H1 (cell line): ENCODE results near the gene ADCY2. TPM values are rescaled to one million over a fixed set of nuclear protein-coding genes. Genes with fewer than 3 reads are reported as not detected.
A peak's percentile ranks its signal among the peaks of the same experiment; 100 is the strongest.

ENCODE experiments used
- CTCF ChIA-PET: fragments of 300-600 bp; sonication (Branson Sonifier 250); formaldehyde crosslinking; loops from one replicate; lab custom pipeline; 2021; ENCODE audit not compliant: partially characterized antibody; lab: Charles Lee
- POLR2A ChIA-PET: fragments of 300-600 bp; sonication (Branson Sonifier 250); formaldehyde crosslinking; loops from one replicate; lab custom pipeline; 2021; ENCODE audit warnings: inconsistent platforms; ENCODE audit not compliant: partially characterized antibody; lab: Charles Lee
- DNase-seq, 2 experiments: peaks; one replicate each; pipeline versions ENCODE4 v3.0.0 to v3.0.0-alpha.2; 2010 to 2022; ENCODE audit warnings: low spot score in 2 of 2, low read depth in 1 of 2, mixed read lengths in 1 of 2
- FAIRE-seq: peaks from 2 replicates; lab custom pipeline; 2011; peaks lifted over from hg19 to GRCh38; lab: Jason Lieb, UNC
- H2AFZ ChIP-seq: 2 replicates; pipeline ENCODE4 v1.8.1; 2012; ENCODE audit warnings: low read length, inconsistent platforms
- H2AK5ac ChIP-seq: 2 replicates; pipeline ENCODE4 v1.6.1; 2013; ENCODE audit warnings: low read depth, low read length
- H2BK120ac ChIP-seq: replicated peaks from 2 replicates; pipeline ENCODE3; 2013; ENCODE audit warnings: low read depth, low read length, inconsistent platforms
- H2BK12ac ChIP-seq: 2 replicates; pipeline ENCODE4 v1.6.1; 2013; ENCODE audit warnings: low read depth, low read length
- H2BK15ac ChIP-seq: 2 replicates; pipeline ENCODE4 v1.6.1; 2013; ENCODE audit warnings: low read length
- H2BK20ac ChIP-seq: 2 replicates; pipeline ENCODE4 v1.6.1; 2013; ENCODE audit warnings: low read length
- H2BK5ac ChIP-seq: 2 replicates; pipeline ENCODE4 v1.6.1; 2013; ENCODE audit warnings: low read depth, low read length
- H3K14ac ChIP-seq: 2 replicates; pipeline ENCODE4 v1.6.1; 2013; ENCODE audit warnings: inconsistent platforms; ENCODE audit not compliant: insufficient read length
- H3K18ac ChIP-seq: 2 replicates; pipeline ENCODE4 v1.6.1; 2013; ENCODE audit warnings: low read length; ENCODE audit errors: extremely low read depth
- H3K23ac ChIP-seq: 2 replicates; pipeline ENCODE4 v1.6.1; 2013; ENCODE audit warnings: inconsistent platforms; ENCODE audit not compliant: insufficient read length
- H3K23me2 ChIP-seq: 2 replicates; pipeline ENCODE4 v1.6.1; 2013; ENCODE audit warnings: low read depth, low read length
- H3K27ac ChIP-seq: 2 replicates; pipeline ENCODE4 v1.6.1; 2011; ENCODE audit warnings: low read depth, low read length, inconsistent platforms
- H3K27me3 ChIP-seq, 4 experiments: replicated peaks in 1 of 4; 1 replicate in 1 of 4; 2 replicates in 3 of 4; pipeline versions ENCODE4 v1.6.1 to v1.8.1; 2011 to 2013; ENCODE audit warnings: low read length in 3 of 4, mild to moderate bottlenecking in 3 of 4, inconsistent platforms in 2 of 4, mixed read lengths in 2 of 4, moderate library complexity in 1 of 4; ENCODE audit not compliant: control insufficient read depth in 3 of 4, insufficient read depth in 3 of 4; ENCODE audit errors: extremely low read depth in 1 of 4
- H3K36me3 ChIP-seq, 4 experiments: 2 replicates each; pipeline versions ENCODE4 v1.6.1 to v1.8.1; 2011 to 2013; ENCODE audit warnings: mild to moderate bottlenecking in 4 of 4, low read length in 3 of 4, moderate library complexity in 2 of 4, control low read depth in 1 of 4, inconsistent platforms in 1 of 4; ENCODE audit not compliant: insufficient read depth in 4 of 4, control insufficient read depth in 2 of 4
- H3K4ac ChIP-seq: replicated peaks from 2 replicates; pipeline ENCODE3; 2013; ENCODE audit warnings: low read length, low read depth, mixed read lengths, inconsistent platforms; ENCODE audit not compliant: insufficient read length
- H3K4me1 ChIP-seq, 4 experiments: replicated peaks in 1 of 4; 1 replicate in 1 of 4; 2 replicates in 3 of 4; pipeline versions ENCODE4 v1.6.1 to v1.8.1; 2011 to 2013; ENCODE audit warnings: low read length in 3 of 4, inconsistent platforms in 2 of 4, mixed read lengths in 1 of 4; ENCODE audit not compliant: insufficient read depth in 4 of 4, control insufficient read depth in 3 of 4
- H3K4me2 ChIP-seq, 2 experiments: 2 replicates each; pipeline versions ENCODE4 v1.6.1 to v1.8.1; 2011 to 2013; ENCODE audit warnings: low read depth in 2 of 2, low read length in 2 of 2, control low read depth in 1 of 2, inconsistent platforms in 1 of 2, mild to moderate bottlenecking in 1 of 2; ENCODE audit not compliant: insufficient read depth in 1 of 2
- H3K4me3 ChIP-seq, 4 experiments: fragments of 200-600, 300-600 bp in 1 of 4; sonication (generic), shearing (Covaris generic), sonication (Bioruptor Twin) in 1 of 4; 2 replicates each; pipeline versions ENCODE4 v1.5.1 to v1.8.1; 2011 to 2016; ENCODE audit warnings: low read length in 4 of 4, low read depth in 3 of 4, control low read depth in 2 of 4, inconsistent platforms in 2 of 4, mild to moderate bottlenecking in 2 of 4, mixed read lengths in 1 of 4, moderate library complexity in 1 of 4; ENCODE audit not compliant: insufficient read depth in 2 of 4; ENCODE audit errors: extremely low read depth in 1 of 4
- H3K56ac ChIP-seq: replicated peaks from 2 replicates; pipeline ENCODE3; 2013; ENCODE audit warnings: low read depth, mild to moderate bottlenecking, mixed read lengths, low read length, inconsistent platforms; ENCODE audit not compliant: insufficient read length
- H3K79me1 ChIP-seq: 2 replicates; pipeline ENCODE4 v1.6.1; 2013; ENCODE audit warnings: low read depth, low read length, control low read depth
- H3K79me2 ChIP-seq, 2 experiments: 2 replicates each; pipeline versions ENCODE4 v1.6.1 to v1.8.1; 2012 to 2013; ENCODE audit warnings: low read length in 2 of 2, mild to moderate bottlenecking in 2 of 2, inconsistent platforms in 1 of 2; ENCODE audit not compliant: insufficient read depth in 2 of 2, control insufficient read depth in 1 of 2
- H3K9ac ChIP-seq, 4 experiments: replicated peaks in 1 of 4; 1 replicate in 1 of 4; 2 replicates in 3 of 4; pipeline versions ENCODE4 v1.6.1 to v1.8.1; 2011 to 2013; ENCODE audit warnings: low read depth in 3 of 4, low read length in 3 of 4, control low read depth in 2 of 4, mild to moderate bottlenecking in 2 of 4, moderate library complexity in 2 of 4, inconsistent platforms in 1 of 4; ENCODE audit errors: extremely low read depth in 1 of 4
- H3K9me3 ChIP-seq, 2 experiments: 2 replicates each; pipeline versions ENCODE4 v1.6.1 to v1.8.1; 2012 to 2013; ENCODE audit warnings: mild to moderate bottlenecking in 2 of 2, moderate library complexity in 2 of 2, control low read depth in 1 of 2, inconsistent platforms in 1 of 2, low read depth in 1 of 2, low read length in 1 of 2, mixed read lengths in 1 of 2; ENCODE audit not compliant: insufficient read depth in 2 of 2
- H4K20me1 ChIP-seq, 2 experiments: replicated peaks in 1 of 2; 2 replicates each; pipeline versions ENCODE3 to v1.8.1; 2011 to 2013; ENCODE audit warnings: inconsistent platforms in 2 of 2, low read length in 2 of 2, mild to moderate bottlenecking in 1 of 2; ENCODE audit not compliant: insufficient read depth in 2 of 2, control insufficient read depth in 1 of 2
- H4K5ac ChIP-seq: 2 replicates; pipeline ENCODE4 v1.6.1; 2013; ENCODE audit warnings: low read length, low read depth, mixed read lengths, inconsistent platforms; ENCODE audit not compliant: insufficient read length
- H4K8ac ChIP-seq: 2 replicates; pipeline ENCODE4 v1.8.0; 2013; ENCODE audit warnings: mild to moderate bottlenecking, moderate library complexity, low read length, inconsistent platforms; ENCODE audit not compliant: insufficient read depth; ENCODE audit errors: extremely low read depth
- H4K91ac ChIP-seq: replicated peaks from 2 replicates; pipeline ENCODE3; 2013; ENCODE audit warnings: low read length, mixed read lengths, inconsistent platforms; ENCODE audit not compliant: insufficient read length
- BRCA1 ChIP-seq: IDR thresholded peaks from 2 replicates; pipeline ENCODE4 v1.6.1; 2012; ENCODE audit warnings: low read depth, low read length, improper control_type of control experiment
- CHD1 ChIP-seq: IDR thresholded peaks from 2 replicates; pipeline ENCODE4 v1.6.1; 2012; ENCODE audit warnings: low read depth, low read length, improper control_type of control experiment
- CTCF ChIP-seq, 3 experiments: IDR thresholded peaks; 1 replicate in 2 of 3; 2 replicates in 1 of 3; pipeline versions ENCODE4 v1.5.1 to v1.6.1; 2011; ENCODE audit warnings: low read length in 3 of 3, mild to moderate bottlenecking in 3 of 3, inconsistent platforms in 2 of 3, low read depth in 1 of 3, moderate library complexity in 1 of 3; ENCODE audit not compliant: insufficient read depth in 1 of 3; ENCODE audit errors: control extremely low read depth in 1 of 3
- KDM5A ChIP-seq: fragments of 200-600 bp; IDR thresholded peaks from 2 replicates; pipeline ENCODE4 v1.7.1; 2012; ENCODE audit warnings: mild to moderate bottlenecking, low read length, inconsistent platforms, mixed read lengths
- POLR2AphosphoS5 ChIP-seq: IDR thresholded peaks from 2 replicates; pipeline ENCODE4 v1.6.1; 2011; ENCODE audit warnings: low read depth, low read length
- RAD21 ChIP-seq, 2 experiments: IDR thresholded peaks in 1 of 2; conservative IDR thresholded peaks in 1 of 2; 2 replicates each; pipeline ENCODE4 v1.6.1; 2011; ENCODE audit warnings: low read depth in 2 of 2, low read length in 2 of 2, improper control_type of control experiment in 1 of 2, inconsistent platforms in 1 of 2, mild to moderate bottlenecking in 1 of 2, moderate library complexity in 1 of 2
- SAP30 ChIP-seq: fragments of 300-600 bp; sonication (generic); IDR thresholded peaks from 2 replicates; pipeline ENCODE4 v1.7.1; 2012; ENCODE audit warnings: low read length, moderate library complexity, mild to moderate bottlenecking, inconsistent platforms; ENCODE audit not compliant: insufficient read depth, insufficient replicate concordance
- SUZ12 ChIP-seq: fragments of 200-600 bp; sonication (generic); IDR thresholded peaks from 2 replicates; pipeline ENCODE4 v1.6.1; 2012; ENCODE audit warnings: mild to moderate bottlenecking, inconsistent platforms, low read length, moderate library complexity, mixed read lengths
- USF2 ChIP-seq: IDR thresholded peaks from 2 replicates; pipeline ENCODE4 v1.6.1; 2011; ENCODE audit warnings: low read length, improper control_type of control experiment
- WGBS, 2 experiments: shearing (Covaris generic) in 1 of 2; methylation state at CpG; one replicate each; pipeline versions ENCODE4 v1.1.6 to v1.1.7; 2013 to 2015; ENCODE audit warnings: low lambda C conversion rate in 2 of 2, mixed read lengths in 2 of 2, inconsistent platforms in 1 of 2, low coverage in 1 of 2, missing lambda C conversion rate in 1 of 2; ENCODE audit not compliant: insufficient replicate concordance in 2 of 2, insufficient coverage in 1 of 2, insufficient read length in 1 of 2; ENCODE audit errors: extremely low coverage in 1 of 2, missing lambda C conversion rate in 1 of 2; 5-methylcytosine and 5-hydroxymethylcytosine counted together
- polyA plus RNA-seq, 7 experiments: library from polyadenylated mRNA; depleted of rRNA in 3 of 7; stranded (reverse) in 5 of 7; unstranded in 2 of 7; fragments of >200 nt in 5 of 7; fragments of 200-250 nt in 2 of 7; gene quantifications; 1 replicate in 5 of 7; 2 replicates in 1 of 7; 4 replicates in 1 of 7; pipeline versions ENCODE4 v1.2.1 to v1.2.3, GENCODE V29; 2011 to 2013; ENCODE audit warnings: missing spikeins in 2 of 7, mixed read lengths in 2 of 7
- total RNA-seq: library from RNA; stranded (reverse); fragmentation: NEBNext Ultra II Directional; extraction: Animal tissue kit (Norgen Biotek cat#: 25700); gene quantifications from 2 replicates; pipeline ENCODE4 v1.2.1, GENCODE V29; 2021

ADCY2 gene
- total and polyA plus RNA-seq, 2 of the 8 experiments (the other 6 are each of a cell fraction or from before 2014, with no cell fraction given) = 35.8 to 122 TPM

GRCh38 chr5:7762267-7762666 lies 366.3 kb downstream of the ADCY2 start:
- H3K56ac ChIP-seq = no peak overlapping the region
- no peaks in the 10 kb centered on the region for H3K79me2 ChIP-seq
- no peaks in the 10 kb centered on the region for H3K9me3 ChIP-seq
- no peak overlapping the region for H3K9ac ChIP-seq
- H4K5ac ChIP-seq = no peak overlapping the region
- H2BK20ac ChIP-seq = no peak overlapping the region
- H3K27me3 ChIP-seq = no peaks in the 10 kb centered on the region
- H3K23me2 ChIP-seq = no peaks in the 10 kb centered on the region
- H3K27ac ChIP-seq = no peak overlapping the region
- no peak overlapping the region for H2BK12ac ChIP-seq
- H2BK120ac ChIP-seq = no peak overlapping the region
- no peaks in the 10 kb centered on the region for H4K20me1 ChIP-seq
- no peaks in the 10 kb centered on the region for H3K4me1 ChIP-seq
- DNase-seq = no peak
- no peak overlapping the region for H3K4me2 ChIP-seq
- ChIA-PET CTCF (interaction anchor here (0.6 to 1.9 kb wide), 14 partner anchors 8 to 1116 kb away, joined by 3 to 10 read pairs (median 3); no protein-coding TSS in a partner anchor), POLR2A (no interaction called here)
- no peak overlapping the region for H2AFZ ChIP-seq
- H3K4ac ChIP-seq = no peak overlapping the region
- H3K23ac ChIP-seq = no peak overlapping the region
- WGBS, 2 experiments = 77% methylated on average over 2 of the region's 2 CpGs; no CpG with 5 or more reads in 1 of the 2 experiments
- no peak overlapping the region for H3K4me3 ChIP-seq
- H2BK5ac ChIP-seq = no peak overlapping the region
- H3K79me1 ChIP-seq = no peaks in the 10 kb centered on the region
- no peak overlapping the region for H4K91ac ChIP-seq
- no peak overlapping the region for H2BK15ac ChIP-seq
- no peak overlapping the region for H3K14ac ChIP-seq
- no peak overlapping the region for H3K18ac ChIP-seq
- peak; percentile 75 for FAIRE-seq
- no peak overlapping the region for H4K8ac ChIP-seq
- no peak overlapping the region for H2AK5ac ChIP-seq
- peaks cover 0 to 7% (median 0%) of the 10 kb centered on the region in 4 experiments; a peak in 1 of 8 replicates for H3K36me3 ChIP-seq
- TF ChIP-seq SAP30 (no peak), USF2 (no peak), KDM5A (no peak), SUZ12 (no peak), BRCA1 (no peak), CHD1 (no peak), RAD21 (IDR thresholded peaks at IDR 0.05 in 1 of 2, conservative IDR thresholded peaks at IDR 0.05 in 1 of 2; ENCODE audit: low read depth in 2 of 2, low read length in 2 of 2) (peak; percentile 61 to 78), POLR2AphosphoS5 (peak; percentile 25; the same call in 1 of the 2 replicates), CTCF (IDR thresholded peaks at IDR 0.05; ENCODE audit: control extremely low read depth in 1 of 3, insufficient read depth in 1 of 3, low read depth in 1 of 3, low read length in 3 of 3) (peak; percentile 63 to 73 (median 73))
